ENCODE measurements around the gene TUBG2.
"Not testable (repeated sequence)": the region's sequence is repeated elsewhere in the genome, so short reads cannot be mapped to it uniquely, and the experiment has no call there.

The TUBG2 gene

GRCh38 chr17:42657824-42658588 is 1.1 kb upstream of the TUBG2 start:
- DNase-seq = no peak

GRCh38 chr17:42659932-42660274 is 819 bp downstream of the TUBG2 start:
- not testable (repeated sequence) for DNase-seq

DNA sequence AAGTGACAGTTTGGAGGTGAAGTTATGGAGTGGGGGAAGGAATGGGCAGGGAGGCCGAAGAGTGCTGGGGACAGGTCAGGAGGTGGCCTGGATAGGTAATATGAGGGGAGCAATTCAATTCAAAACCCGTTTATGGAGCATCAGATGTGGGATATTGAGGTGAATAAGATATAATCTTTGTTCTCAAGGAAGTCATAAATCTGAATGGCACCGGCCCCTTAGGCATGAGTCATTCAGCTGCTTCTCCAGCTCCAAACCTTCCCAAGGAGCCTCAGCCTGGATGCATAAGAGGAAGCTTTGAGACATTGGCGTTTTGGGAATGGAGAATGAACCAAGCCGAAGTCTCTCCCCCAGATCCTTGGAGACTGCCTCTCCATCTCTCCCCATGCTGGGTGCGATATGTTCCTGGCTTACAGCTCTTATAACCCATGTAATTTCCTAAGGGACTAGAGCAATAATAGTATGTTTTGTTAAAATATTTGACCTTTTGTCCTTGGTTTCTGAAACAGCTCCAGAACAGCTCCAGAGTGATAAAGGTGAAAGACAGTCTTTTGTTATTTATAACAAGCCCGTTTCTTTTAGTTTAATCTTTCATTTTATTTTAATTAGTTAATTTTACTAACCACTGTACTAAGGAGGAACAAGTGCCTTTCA is 1.7 kb downstream of the TUBG2 start:
- no peak for DNase-seq

DNA sequence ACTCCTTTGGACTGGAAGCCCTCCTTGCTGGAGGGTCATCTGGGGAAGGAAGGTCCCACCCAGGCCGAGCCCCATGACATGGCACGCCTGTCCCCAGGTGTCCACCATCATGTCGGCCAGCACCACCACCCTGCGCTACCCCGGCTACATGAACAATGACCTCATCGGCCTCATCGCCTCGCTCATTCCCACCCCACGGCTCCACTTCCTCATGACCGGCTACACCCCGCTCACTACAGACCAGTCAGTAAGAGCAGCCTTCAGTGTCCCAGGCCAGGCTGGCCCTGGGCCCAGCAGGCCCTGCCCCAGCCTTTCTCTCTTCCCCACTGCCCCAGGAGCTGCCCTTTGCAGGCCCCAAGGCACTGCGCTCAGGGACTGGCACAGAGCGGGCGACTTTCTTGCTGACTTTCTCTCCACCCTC is 6.5 kb downstream of the TUBG2 start:
- DNase-seq = no peak

GRCh38 chr17:42666126-42666525 is 7.0 kb downstream of the TUBG2 start:
- DNase-seq = not testable (repeated sequence)

DNA sequence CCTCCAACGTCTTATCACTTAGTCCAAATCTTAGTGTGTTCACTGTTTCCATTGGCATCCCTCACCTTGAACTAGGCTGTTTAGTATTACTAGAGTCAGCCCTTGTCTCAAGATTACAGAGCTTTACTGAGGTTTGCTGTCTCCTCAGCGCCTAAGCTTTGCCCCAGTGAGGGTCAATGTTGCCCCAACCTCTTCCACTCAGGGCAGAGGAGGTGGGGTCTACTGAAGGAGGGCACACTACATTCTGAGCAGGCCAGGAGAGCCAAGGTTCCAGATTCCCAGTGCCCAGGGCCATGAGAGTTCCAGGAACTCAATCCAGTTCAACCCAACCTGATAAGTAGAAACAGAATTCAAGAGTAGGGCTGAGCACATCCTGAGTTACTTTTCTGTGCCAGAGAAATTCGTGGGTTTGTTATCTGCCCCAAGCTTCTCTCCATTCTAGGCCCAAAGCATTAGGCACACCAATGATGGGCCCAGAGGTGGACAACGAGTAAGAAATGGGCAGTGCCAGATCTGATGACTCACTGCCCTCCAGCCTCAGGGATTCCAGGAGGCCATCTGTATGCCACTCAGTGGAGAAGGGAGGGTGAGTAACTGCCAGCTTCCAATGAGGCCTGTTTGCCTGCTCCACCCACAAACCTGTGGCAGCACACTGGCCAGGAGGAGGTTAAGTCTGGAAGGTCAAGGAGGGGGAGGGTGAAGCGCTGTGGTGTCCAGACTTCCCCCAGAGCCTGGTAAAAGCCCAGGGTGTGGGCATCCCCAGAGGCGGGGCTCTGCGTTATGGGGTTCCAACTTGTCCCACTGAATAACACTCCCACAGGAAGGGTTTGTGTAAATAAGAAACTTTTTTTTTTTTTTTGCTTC is 8.2 kb downstream of the TUBG2 start:
- no peak for DNase-seq

DNA sequence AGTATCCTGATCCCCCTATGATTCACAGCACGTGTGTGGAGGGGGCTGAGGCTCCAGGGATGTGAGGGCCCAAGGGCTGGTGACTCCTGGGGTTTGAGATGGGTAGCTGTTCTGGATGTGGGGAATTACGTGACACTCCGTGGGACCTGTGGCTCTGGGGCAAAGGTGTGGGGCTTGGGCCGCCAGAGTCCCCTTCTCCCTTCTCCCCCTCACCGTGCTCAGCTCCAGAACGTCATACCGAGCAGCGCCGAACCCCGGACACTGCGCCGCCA is 10.6 kb downstream of the TUBG2 start:
- no peak for DNase-seq

DNA sequence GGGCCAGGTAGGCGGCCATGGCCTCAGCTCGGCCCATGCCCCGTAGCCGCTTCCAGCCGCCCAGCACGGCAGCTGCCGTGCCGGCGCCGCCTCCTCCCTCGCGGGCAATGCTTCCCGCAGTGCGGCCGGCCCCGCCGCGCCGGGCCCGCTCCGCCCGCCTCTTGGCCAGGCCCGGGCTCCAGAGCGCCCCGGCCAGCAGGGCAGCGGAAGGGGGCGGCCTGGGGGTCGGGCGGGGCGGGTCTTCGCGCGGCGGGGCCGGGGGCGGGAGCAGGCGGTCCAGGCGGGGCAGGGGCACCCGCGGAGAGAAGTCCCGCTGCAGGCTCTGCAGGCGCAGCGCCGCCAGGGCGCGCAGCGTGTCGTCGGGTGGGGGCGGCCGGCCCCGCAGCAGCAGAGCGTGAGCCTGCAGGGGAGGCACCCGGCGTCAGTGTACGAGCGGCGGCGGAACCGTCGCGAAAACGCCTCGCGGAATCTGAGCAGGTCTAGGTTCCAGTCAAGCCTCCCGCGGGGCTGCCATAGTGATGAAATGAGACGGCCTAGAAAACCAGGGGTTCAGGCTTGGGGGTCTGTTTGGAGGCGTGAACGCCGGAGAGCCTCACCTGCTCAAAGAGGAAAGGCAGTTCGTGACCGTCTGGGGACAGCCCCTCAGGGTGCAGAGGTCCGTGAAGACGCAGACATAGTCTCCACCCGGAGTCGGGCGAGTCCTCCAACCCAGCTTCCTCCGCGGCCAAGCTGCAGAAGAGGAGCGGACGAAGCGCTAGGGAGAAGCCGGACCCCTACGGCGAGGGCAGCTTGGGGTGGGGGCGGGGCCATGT is 11.1 kb downstream of the TUBG2 start:
- no peak for DNase-seq

GRCh38 chr17:42670789-42671657 is 11.9 kb downstream of the TUBG2 start:
- no peak for DNase-seq

GRCh38 chr17:42672038-42672437 is 13.0 kb downstream of the TUBG2 start:
- DNase-seq = no peak

DNA sequence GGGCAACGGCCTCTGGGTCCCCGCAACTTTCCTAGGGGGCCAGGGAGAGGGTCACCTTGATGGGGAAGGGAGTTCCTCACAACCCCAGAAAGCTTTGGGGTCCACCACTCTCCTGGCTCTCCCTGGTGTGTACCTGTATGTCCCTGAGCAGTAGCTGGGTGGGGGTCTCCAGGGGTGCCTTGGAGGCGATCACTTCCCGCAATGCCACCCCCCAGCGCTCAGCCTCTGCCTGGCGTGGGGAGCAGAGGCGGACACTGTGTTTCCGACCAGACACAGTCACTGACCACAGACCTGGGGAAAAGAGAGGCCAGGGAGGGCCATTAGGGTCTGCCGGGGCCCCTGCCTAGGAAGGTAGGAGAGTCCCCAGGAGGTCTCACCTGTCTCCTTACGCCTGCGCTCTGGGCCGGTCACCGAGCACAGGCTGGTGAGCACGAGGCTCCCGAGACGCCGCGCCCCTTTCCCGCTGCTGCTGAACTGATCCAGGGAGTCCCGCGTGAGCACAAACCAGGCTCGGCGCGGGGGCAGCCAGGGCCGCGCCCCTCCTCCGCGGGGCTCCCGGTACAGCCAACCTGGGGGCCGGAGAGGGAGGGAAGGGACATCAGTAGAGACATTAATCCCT is 14.3 kb downstream of the TUBG2 start:
- DNase-seq = no peak

- no peak for DNase-seq
Observed at GRCh38 chr17:42673885-42674754, 15.0 kb downstream of the TUBG2 start.

GRCh38 chr17:42674755-42675347 is 15.8 kb downstream of the TUBG2 start:
- no peak for DNase-seq

- DNase-seq = no peak
Observed at GRCh38 chr17:42675348-42675964, 16.4 kb downstream of the TUBG2 start.

DNA sequence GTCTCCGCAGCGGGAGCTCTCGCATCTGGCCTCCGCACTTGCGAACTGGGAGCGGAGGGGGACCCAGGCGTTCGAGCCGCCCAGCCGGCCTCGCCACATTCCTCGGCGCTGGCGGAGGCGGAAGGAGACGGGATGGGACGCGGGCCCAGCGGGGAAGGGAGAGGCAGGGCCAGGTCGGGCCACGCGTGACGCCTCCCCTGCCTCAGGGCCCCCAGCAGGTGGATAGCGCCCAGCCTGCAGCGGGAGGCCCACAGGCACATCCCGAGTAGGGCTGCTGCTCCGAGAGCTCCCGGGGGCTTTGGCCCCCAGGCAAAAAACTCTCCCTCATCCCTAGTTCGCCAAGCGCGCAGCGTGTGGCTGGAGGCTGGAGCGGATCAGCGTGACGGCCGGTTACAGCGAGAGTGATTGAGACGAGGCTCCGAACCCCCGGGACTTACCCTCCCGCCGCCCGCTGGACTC is 16.9 kb downstream of the TUBG2 start:
- DNase-seq = no peak

DNA sequence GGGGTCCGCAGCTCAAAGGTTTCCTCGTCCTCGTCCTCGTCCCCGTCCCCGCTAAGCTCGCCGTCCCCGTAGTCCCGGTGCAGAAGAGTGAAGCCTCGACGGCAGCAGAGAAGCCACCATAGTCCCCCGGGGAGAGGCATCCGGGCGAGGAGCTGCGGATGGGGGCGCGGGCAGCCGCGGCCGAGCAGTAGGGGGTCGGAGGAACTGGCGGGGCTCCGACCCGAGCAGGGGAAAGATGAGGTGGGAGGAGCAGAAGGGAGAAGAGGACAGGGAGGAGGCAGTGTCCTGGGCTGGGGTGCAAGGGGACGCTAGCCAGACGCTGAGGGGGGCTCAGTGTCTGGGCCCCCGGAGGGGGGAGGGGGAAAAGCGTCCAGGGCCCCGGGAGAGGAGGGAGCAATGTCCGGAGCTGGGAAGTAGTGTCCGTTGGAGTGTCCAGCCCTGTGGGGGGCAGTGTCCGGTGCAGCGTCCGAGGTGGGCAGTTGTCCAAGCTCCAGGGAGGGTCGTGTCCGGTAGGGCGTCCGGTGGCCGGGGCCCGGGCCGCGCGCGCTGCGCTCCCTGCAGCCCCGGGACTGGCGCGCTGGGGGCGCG is 17.4 kb downstream of the TUBG2 start, which contains the start of gene PLEKHH3:
Gene PLEKHH3 (minus strand): TSS at position 571 of the 588 bp plus-strand sequence. CDS start 431 bp downstream, at position 140.
- DNase-seq = no peak

- peak; percentile 99 for DNase-seq
Observed at GRCh38 chr17:42677012-42677857, 18.2 kb downstream of the TUBG2 start.
